Stimulated activated CD4-positive, alpha-beta T cell treated with anti-CD3 and anti-CD28 coated beads, TNF-alpha, amount 100 ng/mL, for 48 hours (primary cell): ENCODE results near the gene ELL.
"Not testable (repeated sequence)": the region's sequence is repeated elsewhere in the genome, so short reads cannot be mapped to it uniquely, and the experiment has no call there.

Source experiments
- DNase-seq, 3 donors: peaks; one replicate each; pipeline ENCODE4 v3.0.0-alpha.2; 2020; ENCODE audit warnings: low read depth in 3 of 3

The ELL gene

DNA sequence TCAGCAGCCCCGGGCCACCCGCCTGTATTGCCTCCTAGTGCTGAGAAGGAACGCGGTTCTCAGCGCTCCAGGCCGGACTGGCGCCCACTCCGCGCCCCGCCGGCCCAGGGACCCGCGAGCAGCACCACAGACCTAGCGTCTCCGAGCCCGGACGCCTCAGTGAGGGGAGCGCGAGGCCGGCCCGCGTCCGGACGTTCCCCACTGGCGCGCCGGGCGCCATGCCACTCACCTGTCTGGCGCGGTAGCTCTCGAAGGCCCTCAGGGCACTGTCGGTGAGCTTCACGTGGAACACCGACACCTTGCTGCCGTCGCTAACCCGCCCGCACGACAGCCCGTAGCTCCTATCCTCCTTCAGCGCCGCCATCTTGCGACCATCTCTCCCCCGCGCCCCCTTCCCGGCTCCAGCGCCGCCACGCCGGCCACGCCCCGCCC lies at the start of gene ELL:
Gene ELL (minus strand): TSS at position 379 of the 432 bp plus-strand sequence. CDS start 15 bp downstream, at position 364.
- DNase-seq: no peak

DNA sequence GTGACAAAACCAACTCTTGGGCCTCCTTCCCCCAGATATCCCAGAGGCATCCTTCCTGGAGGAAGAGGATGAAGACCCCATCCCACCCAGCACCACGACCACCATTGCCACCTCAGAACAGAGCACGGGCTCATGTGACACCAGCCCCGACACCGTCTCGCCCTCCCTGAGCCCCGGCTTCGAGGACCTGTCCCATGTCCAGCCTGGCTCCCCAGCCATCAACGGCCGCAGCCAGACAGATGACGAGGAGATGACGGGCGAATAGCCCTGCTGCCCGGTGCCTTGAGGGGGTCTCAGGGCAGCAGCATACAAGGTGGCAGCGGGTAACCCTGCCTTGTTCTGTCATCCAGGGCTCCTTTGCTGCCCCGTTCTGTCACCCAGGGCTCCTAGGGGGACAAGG lies 46.5 kb upstream of the ELL start:
- no peak for DNase-seq

DNA sequence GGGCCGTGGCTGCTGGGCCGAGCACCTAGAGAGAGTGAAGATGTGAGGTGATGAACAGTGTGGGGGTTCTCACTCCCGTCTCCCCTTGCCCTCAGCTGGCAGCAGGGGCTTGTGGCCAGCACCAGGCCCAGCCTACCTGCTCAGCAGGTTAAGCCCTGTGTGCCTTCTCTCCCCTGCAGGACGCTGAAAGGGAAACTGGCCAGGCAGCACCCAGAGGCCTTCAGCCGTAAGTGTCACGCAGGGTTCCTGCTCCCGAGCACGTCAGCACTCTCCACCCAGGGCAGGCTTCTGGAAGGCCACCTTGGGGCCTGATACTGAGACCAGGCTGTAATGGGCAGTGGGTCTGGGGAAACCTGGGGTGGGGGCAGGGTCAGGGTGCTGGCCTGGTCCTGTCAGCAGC lies 45.1 kb upstream of the ELL start:
- no peak for DNase-seq

DNA sequence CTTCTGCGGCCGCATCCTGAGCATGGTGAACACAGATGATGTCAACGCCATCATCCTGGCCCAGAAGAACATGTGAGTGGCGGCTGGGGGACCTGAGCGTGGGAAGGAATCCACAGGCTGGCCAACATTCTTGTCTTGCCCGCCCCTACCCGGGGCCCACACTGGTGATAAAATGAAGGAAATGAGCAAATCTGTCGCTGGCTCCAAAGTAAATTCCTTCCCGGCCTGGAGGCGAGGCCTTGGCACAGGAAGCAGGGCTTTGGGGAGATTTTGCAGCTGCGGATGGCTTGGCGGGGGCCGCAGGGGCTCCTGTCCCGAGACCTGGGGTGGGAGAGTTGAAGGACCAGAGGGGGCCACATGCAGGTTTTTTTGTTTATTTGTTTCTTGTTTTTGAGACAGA lies 40.2 kb upstream of the ELL start:
- no peak for DNase-seq

DNA sequence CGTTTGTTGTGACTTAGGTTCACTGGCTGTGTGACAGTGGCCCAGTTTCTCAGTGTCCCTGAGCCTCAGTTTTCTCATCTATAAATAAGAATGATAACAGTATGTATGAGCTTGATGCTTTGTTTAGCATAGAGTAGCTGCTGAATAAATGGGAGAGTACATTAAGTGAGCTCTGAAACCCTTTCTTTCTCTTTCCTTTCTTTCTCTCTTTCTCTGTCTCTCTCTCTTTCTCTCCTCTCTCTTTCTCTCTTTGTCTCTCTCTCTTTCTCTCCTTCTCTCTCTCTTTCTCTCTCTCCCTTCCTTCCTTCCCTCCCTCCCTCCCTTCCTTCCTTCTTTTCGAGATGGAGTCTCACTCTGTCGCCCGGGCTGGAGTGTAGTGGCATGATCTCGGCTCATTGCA lies 37.8 kb upstream of the ELL start:
- DNase-seq: no peak

DNA sequence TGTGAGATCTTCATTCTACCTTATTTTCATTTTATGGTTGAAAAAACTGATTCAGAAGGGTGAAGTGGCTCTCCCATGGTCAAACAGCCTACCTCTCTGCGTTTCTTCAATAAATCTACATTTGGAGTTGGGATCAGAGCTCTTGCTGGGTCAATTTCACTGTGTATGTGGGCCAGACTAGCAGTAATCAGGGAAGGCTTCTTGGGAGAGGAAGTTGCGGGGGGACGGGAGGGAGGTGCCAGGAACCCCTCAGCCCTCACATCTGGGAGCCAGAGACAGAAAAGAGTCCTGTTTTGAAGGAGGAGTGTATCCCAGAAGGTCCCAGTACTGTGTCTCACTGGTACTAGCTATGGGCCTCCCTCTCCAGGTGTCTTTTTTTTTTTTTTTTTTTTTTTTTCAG lies 36.7 kb upstream of the ELL start:
- DNase-seq: no peak

DNA sequence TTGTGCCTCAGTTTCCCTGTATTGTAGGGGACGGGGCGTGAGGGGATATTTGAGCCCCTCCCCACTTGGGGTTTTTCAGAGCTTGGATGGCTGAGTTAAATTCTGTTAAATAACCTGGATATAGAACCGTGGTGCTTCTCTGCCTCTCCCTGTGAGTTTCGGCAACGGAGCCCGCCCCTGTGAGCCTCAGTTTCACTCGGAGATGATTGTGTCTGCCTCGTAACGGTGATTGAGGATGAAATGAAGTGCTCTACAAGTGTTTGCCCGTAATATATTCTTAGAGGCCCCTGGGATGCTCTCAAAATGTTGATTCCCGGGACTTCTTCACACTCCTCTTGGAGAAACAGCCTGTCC lies 36.3 kb upstream of the ELL start:
- no peak for DNase-seq

DNA sequence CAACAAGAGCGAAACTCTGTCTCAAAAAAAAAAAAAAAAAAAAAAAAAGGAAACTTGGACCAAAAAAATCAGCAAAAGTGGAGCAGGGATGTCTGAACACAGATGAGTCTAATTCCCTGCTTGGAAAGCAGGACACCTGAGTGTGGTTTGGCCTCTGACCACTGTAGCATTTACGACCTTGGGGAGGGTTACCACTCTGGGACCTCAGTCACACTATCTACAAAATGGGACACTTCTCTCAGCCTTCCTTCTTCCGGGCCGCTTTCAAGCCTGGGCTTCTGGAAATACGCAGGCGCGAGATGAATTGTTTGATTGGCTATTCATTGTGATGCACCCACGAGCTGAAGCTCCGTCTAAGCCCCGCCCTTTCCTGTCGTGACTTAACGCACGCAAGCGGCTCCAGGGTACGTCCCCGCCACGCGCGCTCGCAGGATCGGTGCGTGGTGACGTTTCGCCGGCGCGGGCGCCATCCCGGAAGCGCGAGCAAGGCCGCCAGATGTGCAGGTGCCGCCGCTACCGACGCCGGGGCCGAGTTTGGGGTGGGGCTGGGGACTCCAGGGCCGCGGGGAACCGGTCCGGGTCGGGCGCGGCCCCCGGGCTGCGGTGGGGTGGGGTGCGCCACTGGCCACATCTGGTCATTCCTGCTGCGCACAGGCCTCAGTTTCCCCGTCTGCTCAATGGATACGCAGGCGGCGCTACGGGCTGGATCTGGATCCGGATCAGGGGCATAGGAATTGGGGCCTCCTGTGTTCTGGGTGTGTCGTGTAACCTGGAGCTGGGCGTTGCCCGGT lies 35.7 kb upstream of the ELL start, which contains the start of gene KXD1:
Gene KXD1 (plus strand): TSS at position 460 of the 791 bp plus-strand sequence. CDS start 4,187 bp downstream, outside the sequence.
- DNase-seq: peak; percentile 94 to 98 (median 98)

DNA sequence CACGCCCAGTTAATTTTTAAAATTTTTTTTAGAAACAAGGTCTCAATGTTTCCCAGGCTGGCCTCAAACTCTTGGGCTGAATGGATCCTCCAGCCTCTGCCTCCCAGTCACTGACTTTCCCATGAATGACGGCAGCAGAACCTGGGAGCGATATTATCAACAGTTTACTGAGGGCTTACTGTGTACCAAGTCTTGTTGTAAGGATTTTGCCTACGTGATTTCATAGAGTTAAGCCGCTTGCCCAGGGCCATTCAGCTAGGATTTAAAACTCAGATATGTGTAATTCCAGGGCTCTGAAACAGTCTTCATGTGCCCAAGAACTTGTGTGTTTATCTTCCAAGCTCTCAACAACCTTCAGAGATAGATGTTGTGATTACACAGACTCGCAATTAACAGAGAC lies 29.8 kb upstream of the ELL start:
- DNase-seq: no peak

DNA sequence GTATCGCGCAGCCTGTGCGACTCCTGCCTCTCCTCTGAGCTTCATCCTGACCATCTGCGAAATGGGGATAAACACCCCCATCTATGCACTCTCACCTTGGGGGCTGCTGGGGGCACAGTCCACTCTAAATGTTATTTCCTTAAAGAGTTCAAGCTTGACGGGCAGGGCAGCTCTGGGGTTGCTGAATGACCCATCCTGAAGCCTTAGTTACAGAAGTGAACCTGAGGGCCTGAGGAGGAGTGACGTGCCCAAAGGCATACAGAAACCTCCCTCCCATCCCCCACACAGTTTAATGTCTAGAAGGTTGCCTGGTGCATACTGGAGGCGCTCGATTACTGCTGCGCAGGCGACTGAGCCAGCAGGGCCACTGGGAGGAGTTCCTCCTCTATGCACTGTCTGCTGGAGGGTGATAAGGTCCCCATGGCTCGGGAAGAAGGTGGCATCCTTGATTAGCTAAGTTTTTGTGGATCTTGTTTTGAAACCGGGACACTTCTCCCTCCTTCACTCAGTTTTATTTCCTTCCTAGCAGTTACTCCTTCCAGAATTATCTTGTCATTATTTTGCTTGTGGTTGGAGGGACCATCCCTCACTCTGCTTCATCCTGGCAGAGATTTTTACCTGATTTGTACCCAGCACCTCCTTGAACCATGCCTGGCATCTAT lies 22.1 kb upstream of the ELL start:
- peak; percentile 64 to 87 (median 67) for DNase-seq

DNA sequence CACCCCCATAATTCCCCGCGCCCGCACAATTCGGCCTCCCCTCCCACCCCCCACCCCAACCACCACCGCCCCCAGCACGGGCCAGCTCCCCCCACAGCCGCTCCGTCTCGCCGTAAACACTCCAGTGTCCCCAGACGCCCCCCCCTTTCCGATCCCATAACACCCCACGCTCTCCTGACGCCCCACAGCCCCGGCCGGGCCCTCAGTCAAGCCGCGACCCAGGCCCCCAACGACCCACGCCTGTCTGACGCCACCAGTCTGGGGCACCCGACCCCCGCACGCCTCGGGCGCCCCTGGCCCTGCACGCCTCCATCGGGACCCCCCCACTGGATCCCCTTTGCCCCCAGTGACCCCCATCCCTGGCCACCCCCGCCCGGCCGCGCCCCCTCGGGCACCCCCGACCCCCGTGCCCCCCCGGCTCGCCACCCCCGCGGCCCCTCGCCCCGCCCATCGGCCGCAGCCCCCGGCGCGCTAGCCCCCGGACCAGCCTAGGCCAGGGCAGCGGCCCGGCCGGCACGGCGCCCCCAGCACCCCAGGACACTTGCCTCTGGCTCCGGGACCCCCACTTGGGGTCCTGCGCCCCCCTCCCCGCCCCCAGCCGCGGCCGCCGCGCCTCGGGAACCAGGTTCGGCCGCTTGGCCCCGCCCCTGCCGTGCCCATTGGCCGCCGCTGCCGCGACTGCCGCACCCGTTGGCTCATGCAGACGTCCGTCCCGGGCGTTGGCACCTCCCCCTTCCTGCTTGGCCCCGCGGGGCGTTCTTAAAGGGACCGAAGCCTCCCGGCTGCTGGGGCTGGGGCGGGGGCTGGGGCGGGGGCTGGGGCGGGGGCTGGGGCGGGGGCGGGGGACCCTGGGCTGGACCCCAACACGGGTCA lies 21.3 kb upstream of the ELL start, which contains the start of gene FKBP8:
Gene FKBP8 (minus strand): TSS at position 633 of the 873 bp plus-strand sequence. CDS start 1,603 bp downstream, outside the sequence.
- DNase-seq: peak; percentile 84 to 96 (median 92)

DNA sequence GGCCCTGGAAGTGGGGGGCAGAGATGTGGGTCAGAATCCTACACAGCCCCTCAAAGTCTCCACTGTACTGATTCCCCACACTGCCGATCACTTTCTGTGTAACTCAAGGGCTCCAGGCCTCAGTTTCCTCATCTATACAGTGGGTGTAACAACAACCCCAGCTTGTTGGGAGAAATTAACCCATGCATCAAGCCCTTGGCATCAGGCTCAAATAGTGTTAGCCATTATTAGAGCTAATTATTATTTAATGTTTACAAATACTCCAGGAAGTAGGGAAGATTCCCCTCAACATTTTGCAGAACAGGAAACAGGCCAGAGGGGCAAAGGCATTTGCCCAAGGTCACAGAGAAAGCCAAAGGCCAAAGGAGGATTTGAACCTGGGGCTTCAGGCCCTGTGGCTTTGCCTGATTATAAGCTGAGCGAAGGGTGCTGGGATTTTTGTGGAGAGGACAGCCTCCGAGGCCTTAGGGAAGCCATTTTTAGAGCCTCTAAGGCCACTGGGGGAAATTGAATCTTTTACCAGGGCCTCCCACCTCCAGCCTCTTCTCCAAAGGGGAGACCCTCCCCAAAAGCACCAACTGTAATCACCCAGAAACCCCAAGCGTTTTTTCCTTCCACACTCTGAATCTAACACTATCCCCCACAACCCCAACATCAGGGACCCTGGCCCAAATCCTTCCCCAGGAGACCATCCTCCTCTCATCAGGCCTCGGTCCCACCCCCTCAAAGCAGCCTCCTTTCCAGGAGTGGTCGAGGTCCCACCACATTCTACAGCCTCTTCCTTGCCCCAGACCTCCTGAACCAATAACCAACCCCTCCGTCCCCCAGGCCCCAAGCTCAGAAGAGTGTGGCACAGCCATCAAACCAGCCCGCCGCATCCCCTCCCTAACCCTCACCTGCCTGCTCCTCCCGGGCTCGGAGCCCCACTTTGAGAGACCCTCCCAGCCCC lies 20.4 kb upstream of the ELL start:
- no peak for DNase-seq

DNA sequence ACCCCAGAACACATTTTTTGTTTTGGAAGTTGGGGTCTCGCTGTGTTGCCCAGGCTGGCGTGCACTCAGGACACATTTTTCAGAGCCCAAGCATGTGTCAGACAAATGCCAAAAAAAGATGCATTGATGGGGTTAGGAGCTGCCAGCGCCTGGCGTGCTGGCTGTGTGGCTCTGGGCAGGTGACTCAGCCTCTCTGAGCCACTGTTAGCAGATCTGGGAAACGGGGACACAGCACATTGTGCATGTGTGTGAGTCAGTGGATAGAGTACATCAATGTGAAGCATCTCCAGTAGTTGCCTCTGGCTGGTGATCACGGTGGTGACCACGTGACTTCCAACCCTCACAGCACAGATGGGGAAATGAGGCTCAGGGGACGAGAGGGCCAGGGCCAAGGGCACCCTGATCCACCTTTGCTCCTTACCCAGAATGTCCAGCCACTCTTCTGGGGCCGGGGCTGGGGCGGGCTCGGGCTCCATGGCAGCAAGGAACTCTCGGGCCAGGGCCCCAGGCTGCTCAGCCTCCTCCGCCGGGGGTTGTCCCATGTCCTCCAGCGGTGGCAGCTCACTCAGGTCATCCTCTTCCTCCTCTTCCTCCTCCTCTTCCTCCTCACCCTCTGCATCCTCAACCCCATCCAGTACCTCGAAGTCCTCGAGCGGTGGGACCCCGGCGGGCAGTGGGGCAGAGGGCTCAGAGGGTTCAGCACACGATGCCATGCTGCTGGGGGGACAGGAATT lies 19.6 kb upstream of the ELL start:
- DNase-seq: no peak

DNA sequence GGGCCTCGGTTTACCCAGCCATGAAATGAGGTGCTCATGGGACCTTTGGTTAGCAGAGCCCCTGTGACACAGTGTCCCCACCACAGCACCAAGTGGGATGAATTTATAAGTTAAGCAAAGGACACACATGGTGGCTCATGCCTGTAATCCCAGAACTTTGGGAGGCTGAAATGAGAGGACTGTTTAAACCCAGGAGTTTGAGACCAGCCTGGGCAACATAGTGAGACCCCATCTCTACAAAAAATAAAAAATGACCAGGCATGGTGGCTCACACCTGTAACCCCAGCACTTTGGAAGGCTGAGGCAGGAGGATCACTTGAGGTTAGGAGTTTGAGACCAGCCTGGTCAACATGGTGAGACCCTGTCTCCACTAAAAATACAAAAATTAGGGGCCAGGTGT lies 18.3 kb upstream of the ELL start:
- not testable (repeated sequence) for DNase-seq

DNA sequence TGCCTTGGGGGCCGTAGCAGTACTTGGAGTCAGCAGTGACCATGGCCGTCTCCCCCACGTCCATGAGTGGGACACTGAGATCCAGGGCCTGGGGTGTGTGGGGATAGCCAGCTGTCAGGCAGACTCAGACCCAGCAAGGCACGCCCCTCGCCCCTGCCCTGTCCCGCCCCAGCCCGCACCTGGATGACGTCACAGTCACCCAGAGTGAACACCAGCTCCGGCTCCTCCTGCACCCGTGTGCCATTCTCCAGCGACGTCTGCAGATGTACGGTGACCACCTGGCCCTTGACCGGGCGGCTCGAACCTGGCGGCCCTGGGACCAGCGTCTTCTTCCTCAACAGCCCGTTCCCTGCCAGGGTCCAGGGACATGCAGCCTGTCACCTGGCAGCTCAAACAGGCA lies 17.5 kb upstream of the ELL start:
- no peak for DNase-seq

DNA sequence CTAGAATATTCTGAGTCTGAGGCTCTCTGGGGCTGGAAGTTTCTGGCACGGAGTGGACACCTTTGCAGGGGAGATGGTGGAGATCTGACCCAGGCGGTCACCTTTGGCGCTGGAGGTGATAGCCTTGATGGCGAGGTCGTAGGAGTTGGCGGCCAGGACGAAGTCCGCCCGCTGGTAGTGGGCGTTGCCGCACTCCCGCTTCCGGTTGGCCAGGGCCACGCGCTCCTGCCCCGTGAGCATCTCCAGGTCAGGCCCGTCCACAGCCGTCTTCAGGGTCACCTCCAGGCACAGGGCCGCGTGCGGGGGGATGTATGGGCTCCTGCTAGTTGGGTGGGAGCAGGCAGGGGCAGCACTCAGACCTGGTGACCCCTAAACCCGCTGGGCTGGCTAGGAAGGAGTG lies 16.2 kb upstream of the ELL start:
- DNase-seq: no peak

DNA sequence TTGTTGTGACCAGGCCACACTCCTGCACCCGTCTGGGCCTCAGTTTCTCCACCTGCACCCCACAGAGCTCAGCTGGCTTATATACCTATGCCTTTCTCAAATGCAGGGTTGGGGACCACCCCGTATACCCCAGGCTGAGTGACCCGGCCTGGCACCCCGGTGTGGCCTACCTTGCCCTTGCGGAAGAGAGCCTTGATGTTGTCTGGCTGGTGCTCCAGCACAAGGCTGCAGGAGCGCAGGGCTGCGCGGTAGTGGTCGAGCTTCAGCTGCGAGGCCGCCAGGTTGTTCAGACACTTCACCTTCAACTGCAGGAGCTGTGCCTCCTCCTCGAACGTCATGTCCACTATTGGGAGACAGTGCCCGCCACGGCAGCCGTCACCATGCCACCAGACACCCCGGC lies 15.6 kb upstream of the ELL start:
- no peak for DNase-seq

DNA sequence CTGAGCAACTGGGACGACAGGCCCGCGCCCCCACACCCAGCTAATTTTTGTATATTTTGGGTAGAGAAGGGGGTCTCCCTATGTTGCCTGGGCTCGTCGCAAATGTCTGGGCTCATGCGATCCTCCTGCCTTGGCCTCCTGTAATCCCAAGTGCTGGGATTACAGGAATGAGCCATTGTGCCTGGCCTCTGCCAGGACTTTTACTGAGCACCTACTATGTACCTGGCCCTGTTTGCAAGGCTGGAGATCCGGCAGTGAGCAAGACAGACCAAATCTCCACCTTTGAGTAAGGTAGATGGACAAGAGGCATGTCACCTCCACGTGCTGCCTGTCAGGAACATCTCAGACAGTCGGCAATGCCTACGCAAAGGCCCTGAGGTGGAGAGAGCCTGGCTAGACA lies 14.6 kb upstream of the ELL start:
- no peak for DNase-seq

DNA sequence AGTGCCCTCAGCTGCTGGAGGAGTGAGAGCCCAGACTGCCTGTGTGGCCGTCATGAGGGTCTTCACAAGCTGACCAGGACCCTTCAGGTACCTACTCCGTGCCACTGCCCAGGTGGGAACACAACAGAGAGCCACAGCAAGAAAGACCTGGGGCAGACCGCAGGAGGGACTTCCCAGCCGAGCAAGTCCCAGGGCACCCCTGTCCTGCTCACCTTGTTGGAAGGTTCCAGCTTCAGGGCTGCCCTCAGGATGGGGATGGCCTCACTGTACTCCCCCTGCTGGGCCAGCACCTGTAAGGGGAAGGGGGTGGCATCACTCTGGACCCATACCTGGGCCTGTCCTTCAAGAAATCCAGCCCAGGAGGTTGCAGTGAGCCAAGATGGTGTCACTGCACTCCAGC lies 11.2 kb upstream of the ELL start:
- DNase-seq: no peak

DNA sequence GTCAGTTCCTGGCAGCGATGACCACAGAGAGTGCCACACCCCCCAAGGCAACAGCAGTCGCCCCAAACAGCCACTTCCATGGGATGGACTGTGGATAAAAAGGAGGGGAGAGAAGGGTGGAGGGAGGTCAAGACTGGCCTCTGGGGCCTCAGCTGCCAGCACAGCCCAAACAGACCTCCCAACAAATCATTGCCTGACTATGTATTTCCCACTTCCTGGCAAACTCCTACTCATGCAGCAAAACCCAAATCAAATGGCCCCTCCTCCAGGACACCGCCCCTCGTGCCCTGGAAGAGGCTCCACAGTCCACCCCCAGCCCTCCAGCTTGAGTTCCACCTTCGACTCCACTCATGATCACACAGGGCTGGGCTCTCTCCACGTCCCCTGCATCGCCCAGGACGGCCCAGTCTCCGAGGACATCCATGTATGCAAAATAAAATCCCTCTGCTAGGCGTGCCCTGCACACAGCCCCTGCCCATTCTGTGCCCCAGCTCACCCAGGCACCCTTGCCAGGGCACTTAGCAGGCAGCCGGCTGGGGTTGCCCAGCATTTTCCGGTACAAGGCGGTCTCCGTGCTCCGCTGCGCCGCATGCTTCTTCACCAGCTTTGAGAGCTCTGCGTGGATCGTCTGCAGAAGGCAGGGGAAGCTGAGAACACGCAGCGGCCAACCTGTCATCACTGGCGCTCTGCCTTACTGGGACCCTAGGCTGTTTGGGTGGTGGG lies 10.5 kb upstream of the ELL start:
- DNase-seq: no peak
